ENCODE data around the gene SCO2.
"Not testable (repeated sequence)": the region's sequence is repeated elsewhere in the genome, so short reads cannot be mapped to it uniquely, and the experiment has no call there.

Gene SCO2

GRCh38 chr22:50545522-50546325 is 20.3 kb upstream of the SCO2 start, which contains the start of gene KLHDC7B:
KLHDC7B (plus strand) TSS chr22:50545899; CDS start chr22:50546244, 345 bp downstream.
- peak; percentile 58 for DNase-seq
- Mint-ChIP-seq H3K27me3 (no peaks in the 10 kb centered on the region), H3K9me3 (no peaks in the 10 kb centered on the region), H3K4me3 (peak within 1 kb of the TSS; percentile 23), H3K27ac (peak within 1 kb of the TSS; percentile 72), H3K4me1 (ENCODE audit: low read depth) (peaks cover 66% of the 10 kb centered on the region), H3K36me3 (ENCODE audit: low read depth) (peaks cover 3% of the 10 kb centered on the region)

- Mint-ChIP-seq H3K9me3 (no peaks in the 10 kb centered on the region), H3K27me3 (no peaks in the 10 kb centered on the region), H3K27ac (peak overlapping the region; percentile 72), H3K4me1 (ENCODE audit: low read depth) (peaks cover 64% of the 10 kb centered on the region), H3K36me3 (ENCODE audit: low read depth) (no peaks in the 10 kb centered on the region), H3K4me3 (no peak overlapping the region)
- DNase-seq = peak; percentile 57
Observed at GRCh38 chr22:50544746-50545253, 19.4 kb upstream of the SCO2 start.

GRCh38 chr22:50544078-50544745 is 18.8 kb upstream of the SCO2 start:
- DNase-seq = peak; percentile 88
- Mint-ChIP-seq H3K4me3 (peak overlapping the region; percentile 45), H3K4me1 (ENCODE audit: low read depth) (peaks cover 66% of the 10 kb centered on the region), H3K27ac (peak overlapping the region; percentile 72), H3K9me3 (no peaks in the 10 kb centered on the region), H3K27me3 (no peaks in the 10 kb centered on the region), H3K36me3 (ENCODE audit: low read depth) (no peaks in the 10 kb centered on the region)

GRCh38 chr22:50542416-50542927 is 17.1 kb upstream of the SCO2 start:
- Mint-ChIP-seq H3K36me3 (ENCODE audit: low read depth) (no peaks in the 10 kb centered on the region), H3K27ac (peak overlapping the region; percentile 91), H3K9me3 (no peaks in the 10 kb centered on the region), H3K4me3 (no peak overlapping the region), H3K4me1 (ENCODE audit: low read depth) (peaks cover 74% of the 10 kb centered on the region), H3K27me3 (no peaks in the 10 kb centered on the region)
- no peak for DNase-seq

- Mint-ChIP-seq H3K4me1 (ENCODE audit: low read depth) (peaks cover 78% of the 10 kb centered on the region), H3K4me3 (peak overlapping the region; percentile 1), H3K27ac (peak overlapping the region; percentile 91)
- not testable (repeated sequence) for H3K9me3 Mint-ChIP-seq; DNase-seq; H3K27me3 Mint-ChIP-seq; H3K36me3 Mint-ChIP-seq (ENCODE audit: low read depth)
Observed at GRCh38 chr22:50541667-50542026, 16.2 kb upstream of the SCO2 start.

- Mint-ChIP-seq H3K4me1 (ENCODE audit: low read depth) (peaks cover 74% of the 10 kb centered on the region), H3K27ac (peak overlapping the region; percentile 91), H3K27me3 (no peaks in the 10 kb centered on the region), H3K9me3 (no peaks in the 10 kb centered on the region), H3K36me3 (ENCODE audit: low read depth) (no peaks in the 10 kb centered on the region), H3K4me3 (no peak overlapping the region)
- DNase-seq = no peak
Observed at GRCh38 chr22:50540381-50540780, 15.0 kb upstream of the SCO2 start.

- H3K4me1 Mint-ChIP-seq (ENCODE audit: low read depth) = peaks cover 78% of the 10 kb centered on the region
- no peaks in the 10 kb centered on the region for H3K36me3 Mint-ChIP-seq (ENCODE audit: low read depth)
- peak; percentile 9 for DNase-seq
- H3K27me3 Mint-ChIP-seq = no peaks in the 10 kb centered on the region
- no peaks in the 10 kb centered on the region for H3K9me3 Mint-ChIP-seq
- H3K27ac Mint-ChIP-seq = peak overlapping the region; percentile 99
- H3K4me3 Mint-ChIP-seq = peak overlapping the region; percentile 59
Observed at GRCh38 chr22:50537765-50538164, 12.4 kb upstream of the SCO2 start.

- DNase-seq = no peak
- Mint-ChIP-seq H3K27ac (no peak overlapping the region), H3K36me3 (ENCODE audit: low read depth) (peaks cover under 1% of the 10 kb centered on the region), H3K4me3 (no peak overlapping the region), H3K27me3 (no peaks in the 10 kb centered on the region), H3K4me1 (ENCODE audit: low read depth) (peaks cover 67% of the 10 kb centered on the region), H3K9me3 (no peaks in the 10 kb centered on the region)
Observed at GRCh38 chr22:50536226-50536625, 10.8 kb upstream of the SCO2 start.

- DNase-seq = no peak
- H3K27ac Mint-ChIP-seq = peak overlapping the region; percentile 33
- peaks cover 59% of the 10 kb centered on the region for H3K4me1 Mint-ChIP-seq (ENCODE audit: low read depth)
- no peaks in the 10 kb centered on the region for H3K9me3 Mint-ChIP-seq
- H3K27me3 Mint-ChIP-seq = no peaks in the 10 kb centered on the region
- H3K36me3 Mint-ChIP-seq (ENCODE audit: low read depth) = peaks cover 2% of the 10 kb centered on the region
- no peak overlapping the region for H3K4me3 Mint-ChIP-seq
Observed at GRCh38 chr22:50535113-50535512, 9.7 kb upstream of the SCO2 start.

GRCh38 chr22:50533856-50534711 is 8.7 kb upstream of the SCO2 start:
- peaks cover 50% of the 10 kb centered on the region for H3K4me1 Mint-ChIP-seq (ENCODE audit: low read depth)
- DNase-seq; H3K9me3 Mint-ChIP-seq; H3K36me3 Mint-ChIP-seq (ENCODE audit: low read depth); H3K27me3 Mint-ChIP-seq: not testable (repeated sequence)
- peak overlapping the region; percentile 15 for H3K4me3 Mint-ChIP-seq
- H3K27ac Mint-ChIP-seq = peak overlapping the region; percentile 66

- DNase-seq = no peak
- H3K36me3 Mint-ChIP-seq (ENCODE audit: low read depth) = peaks cover 12% of the 10 kb centered on the region
- peaks cover 52% of the 10 kb centered on the region for H3K4me1 Mint-ChIP-seq (ENCODE audit: low read depth)
- peak overlapping the region; percentile 87 for H3K27ac Mint-ChIP-seq
- no peaks in the 10 kb centered on the region for H3K27me3 Mint-ChIP-seq
- no peaks in the 10 kb centered on the region for H3K9me3 Mint-ChIP-seq
- H3K4me3 Mint-ChIP-seq = peak overlapping the region; percentile 90
Observed at GRCh38 chr22:50532824-50533796, 7.7 kb upstream of the SCO2 start.

GRCh38 chr22:50531962-50532674 is 6.7 kb upstream of the SCO2 start:
- H3K4me1 Mint-ChIP-seq (ENCODE audit: low read depth) = peaks cover 53% of the 10 kb centered on the region
- peak overlapping the region; percentile 97 for H3K27ac Mint-ChIP-seq
- H3K36me3 Mint-ChIP-seq (ENCODE audit: low read depth) = peaks cover 22% of the 10 kb centered on the region
- peak overlapping the region; percentile 90 for H3K4me3 Mint-ChIP-seq
- no peaks in the 10 kb centered on the region for H3K27me3 Mint-ChIP-seq
- DNase-seq = peak; percentile 37
- H3K9me3 Mint-ChIP-seq = no peaks in the 10 kb centered on the region

- Mint-ChIP-seq H3K27ac (peak overlapping the region; percentile 97), H3K36me3 (ENCODE audit: low read depth) (peaks cover 24% of the 10 kb centered on the region), H3K4me1 (ENCODE audit: low read depth) (peaks cover 54% of the 10 kb centered on the region), H3K27me3 (no peaks in the 10 kb centered on the region), H3K4me3 (peak overlapping the region; percentile 90), H3K9me3 (no peaks in the 10 kb centered on the region)
- peak; percentile 84 for DNase-seq
Observed at GRCh38 chr22:50531546-50531961, 6.2 kb upstream of the SCO2 start.

Data from activated T-cell treated with anti-CD3 and anti-CD28 coated beads, Interleukin-2, amount 50 U/mL, for 24 hours (primary cell).